Subcutaneous preadipocyte (primary cell): ENCODE data around the gene MBNL2. TPM values are rescaled to one million over a fixed set of nuclear protein-coding genes. Genes with fewer than 3 reads are reported as not detected.

Experiments used
- small RNA-seq: library from RNA; depleted of rRNA; stranded (forward); fragments of <200 nt; gene quantifications from one replicate; pipeline ENCODE3, GENCODE V24; 2012
- total RNA-seq: library from RNA; depleted of rRNA; stranded (reverse); fragments of >200 nt; gene quantifications from 2 replicates; pipeline ENCODE4 v1.2.3, GENCODE V29; 2012

The MBNL2 gene, protein sequence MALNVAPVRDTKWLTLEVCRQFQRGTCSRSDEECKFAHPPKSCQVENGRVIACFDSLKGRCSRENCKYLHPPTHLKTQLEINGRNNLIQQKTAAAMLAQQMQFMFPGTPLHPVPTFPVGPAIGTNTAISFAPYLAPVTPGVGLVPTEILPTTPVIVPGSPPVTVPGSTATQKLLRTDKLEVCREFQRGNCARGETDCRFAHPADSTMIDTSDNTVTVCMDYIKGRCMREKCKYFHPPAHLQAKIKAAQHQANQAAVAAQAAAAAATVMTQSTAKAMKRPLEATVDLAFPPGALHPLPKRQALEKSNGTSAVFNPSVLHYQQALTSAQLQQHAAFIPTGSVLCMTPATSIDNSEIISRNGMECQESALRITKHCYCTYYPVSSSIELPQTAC
- 23.5 and 32.1 TPM in 2 replicates for total RNA-seq

DNA sequence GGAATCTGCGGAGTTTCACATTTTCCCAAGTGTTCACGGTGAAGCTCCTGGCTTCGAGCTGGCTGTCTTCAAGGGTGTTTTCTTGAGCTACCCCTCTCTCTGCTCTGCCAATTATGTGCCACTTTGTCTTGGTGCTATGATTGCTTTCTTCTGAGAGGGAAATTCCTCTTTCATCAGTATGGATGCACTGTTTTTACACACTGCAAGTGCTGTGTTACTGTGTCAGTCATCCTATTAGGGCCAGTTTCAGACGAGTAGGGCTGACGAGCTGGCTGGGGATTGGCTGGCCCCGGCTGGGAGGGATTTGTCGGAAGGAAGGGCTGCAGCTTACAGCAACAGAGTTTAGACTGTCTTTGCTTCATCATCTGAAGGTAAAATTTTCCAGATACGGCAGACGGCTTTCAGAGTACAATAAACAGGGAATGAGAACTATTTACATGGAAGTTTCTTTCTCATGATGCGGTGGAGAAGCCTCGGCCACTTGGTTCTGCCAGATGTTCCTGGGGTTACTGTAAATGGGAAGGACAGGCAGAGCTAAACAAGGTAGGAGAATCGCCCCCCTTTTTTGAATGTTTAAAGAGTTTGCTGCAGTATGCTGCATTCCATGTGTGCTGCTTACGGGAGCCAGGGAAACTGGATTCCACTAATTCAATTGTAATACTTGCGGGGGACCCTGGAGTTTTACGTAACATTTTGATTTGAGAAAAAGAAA lies at the start of gene MBNL2:
TSS of gene MBNL2 (plus strand) at position 345 of the 712 bp plus-strand sequence. CDS start 53,903 bp downstream, outside the sequence.

DNA sequence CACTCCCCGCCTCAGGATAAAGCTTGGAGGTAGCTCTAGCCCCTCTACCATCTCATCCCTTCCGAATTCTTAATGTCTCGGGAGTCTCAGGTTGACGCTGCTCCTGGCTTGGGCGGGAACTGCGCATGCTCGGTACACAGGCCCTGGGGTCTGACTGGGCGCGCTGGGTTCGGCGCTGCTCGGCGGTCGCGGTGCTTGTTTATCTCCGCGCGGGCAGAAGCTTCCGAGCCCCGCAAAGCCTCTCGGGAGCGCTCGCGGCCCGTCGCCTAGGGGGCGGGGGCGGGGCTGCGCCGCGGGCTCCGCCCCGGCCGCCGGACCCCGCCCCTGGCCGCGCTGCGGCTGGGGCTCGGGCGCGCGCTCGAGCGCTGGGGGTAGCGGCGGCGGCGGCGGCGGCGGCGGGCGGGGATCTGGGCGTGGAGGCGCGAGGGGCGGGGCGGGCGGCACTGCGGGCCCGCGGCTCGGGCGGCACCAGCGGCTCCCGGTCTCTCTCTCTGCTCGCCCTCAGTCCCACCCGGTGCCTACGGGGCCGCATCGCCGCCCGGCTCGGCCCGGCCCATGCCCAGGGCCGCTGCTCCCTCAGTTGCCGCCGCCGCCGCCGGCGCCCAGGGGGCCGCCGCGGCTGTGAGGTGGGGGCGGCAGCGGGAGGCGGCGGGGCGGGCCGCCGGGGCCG lies 211.7 kb downstream of the MBNL2 start, which contains the start of gene RAP2A:
TSS of gene RAP2A (plus strand) at position 443 of the 670 bp plus-strand sequence. CDS start 302 bp downstream, outside the sequence.

Small RNAs within 50 kb of the gene (small RNA-seq; reads per million reads assigned to genes)
- gene AL442067.1 = not detected
- not detected for gene RNA5SP37

Other genes with a start within 250 kb of the MBNL2 start
- gene OXGR1, start 227.9 kb upstream of the MBNL2 start, total RNA-seq = not detected in 2 replicates
- 27.6 and 29.1 TPM in 2 replicates for gene RAP2A, start 211.8 kb downstream of the MBNL2 start, total RNA-seq